HepG2 (cell line): ENCODE measurements around the gene TSSK3. TPM values are rescaled to one million over a fixed set of nuclear protein-coding genes. Genes with fewer than 3 reads are reported as not detected.
A peak's percentile ranks its signal among the peaks of the same experiment; 100 is the strongest.

Source experiments
- ARID4A ChIP-seq: sonication (generic); formaldehyde crosslinking; IDR thresholded peaks from 2 replicates; pipeline ENCODE4 v1.5.0; 2020; ENCODE audit warnings: mild to moderate bottlenecking, missing genetic modification reagents, borderline replicate concordance
- ETV6 ChIP-seq: sonication (generic); formaldehyde crosslinking; conservative IDR thresholded peaks from 2 replicates; pipeline ENCODE4 v1.4.0; 2020; ENCODE audit warnings: missing genetic modification reagents
- HIC2 ChIP-seq: sonication (generic); formaldehyde crosslinking; IDR thresholded peaks from 2 replicates; pipeline ENCODE4 v1.9.0; 2022; ENCODE audit warnings: low read depth, missing genetic modification reagents
- HMGA1 ChIP-seq: sonication (generic); formaldehyde crosslinking; conservative IDR thresholded peaks from 2 replicates; pipeline ENCODE4 v1.4.0; 2020; ENCODE audit warnings: missing genetic modification reagents
- HNF4A ChIP-seq: sonication (generic); formaldehyde crosslinking; IDR thresholded peaks from 2 replicates; pipeline ENCODE4 v1.4.0; 2020; ENCODE audit warnings: missing genetic modification reagents
- IRF9 ChIP-seq: sonication (generic); formaldehyde crosslinking; IDR thresholded peaks from 2 replicates; pipeline ENCODE4 v1.8.0; 2022; ENCODE audit warnings: missing genetic modification reagents, mild to moderate bottlenecking, borderline replicate concordance
- NR2F6 ChIP-seq, 2 experiments: IDR thresholded peaks; 2 replicates each; pipeline ENCODE4 v1.6.1; 2016; ENCODE audit warnings: antibody characterized with exemption in 1 of 2, mild to moderate bottlenecking in 1 of 2
- RARA ChIP-seq: IDR thresholded peaks from 2 replicates; pipeline ENCODE4 v1.6.1; 2016; ENCODE audit warnings: missing genetic modification reagents, missing compliant biosample characterization
- SMC3 ChIP-seq: IDR thresholded peaks from 2 replicates; pipeline ENCODE4 v1.6.1; 2011; ENCODE audit warnings: low read length, improper control_type of control experiment
- SOX13 ChIP-seq, 3 experiments: fragments of 450-650 bp in 1 of 3; sonication (generic) in 1 of 3; formaldehyde crosslinking in 1 of 3; IDR thresholded peaks in 2 of 3; conservative IDR thresholded peaks in 1 of 3; 2 replicates each; pipeline versions ENCODE4 v1.5.0 to v1.6.1; 2016 to 2020; ENCODE audit warnings: antibody characterized with exemption in 1 of 3, mild to moderate bottlenecking in 1 of 3, missing compliant biosample characterization in 1 of 3, missing genetic modification reagents in 1 of 3, moderate library complexity in 1 of 3
- STAT5B ChIP-seq: sonication (generic); formaldehyde crosslinking; IDR thresholded peaks from 2 replicates; pipeline ENCODE4 v1.4.0; 2020; ENCODE audit warnings: missing genetic modification reagents
- SYNCRIP ChIP-seq: fragments of 200-400 bp; formaldehyde crosslinking; IDR thresholded peaks from 2 replicates; pipeline ENCODE4 v1.6.1; 2018; ENCODE audit warnings: mild to moderate bottlenecking, low read depth, low read length; ENCODE audit not compliant: insufficient read depth
- TBL1XR1 ChIP-seq: fragments of 150-350 bp; IDR thresholded peaks from 2 replicates; pipeline ENCODE4 v1.6.1; 2014; ENCODE audit warnings: borderline replicate concordance, low read length; ENCODE audit not compliant: partially characterized antibody
- U2AF1 ChIP-seq: fragments of 200-400 bp; formaldehyde crosslinking; optimal IDR thresholded peaks from 2 replicates; pipeline ENCODE3; 2017; ENCODE audit warnings: mild to moderate bottlenecking, low read depth, low read length
- ZBTB21 ChIP-seq: sonication (generic); formaldehyde crosslinking; IDR thresholded peaks from 2 replicates; pipeline ENCODE4 v1.4.0; 2020; ENCODE audit warnings: missing genetic modification reagents
- ZFP36L1 ChIP-seq: sonication (generic); formaldehyde crosslinking; IDR thresholded peaks from 2 replicates; pipeline ENCODE4 v1.8.0; 2022; ENCODE audit warnings: mild to moderate bottlenecking, missing genetic modification reagents, moderate library complexity
- ZNF10 ChIP-seq: sonication (generic); formaldehyde crosslinking; IDR thresholded peaks from 2 replicates; pipeline ENCODE4 v1.4.0; 2020; ENCODE audit warnings: mild to moderate bottlenecking, low read depth, missing genetic modification reagents, borderline replicate concordance
- ZNF24 ChIP-seq: fragments of 450-650 bp; IDR thresholded peaks from 2 replicates; pipeline ENCODE4 v1.6.1; 2017; ENCODE audit warnings: antibody characterized with exemption, mild to moderate bottlenecking
- ZNF441 ChIP-seq: sonication (generic); formaldehyde crosslinking; IDR thresholded peaks from 2 replicates; pipeline ENCODE4 v1.7.0; 2021; ENCODE audit warnings: missing genetic modification reagents, borderline replicate concordance
- ZNF878 ChIP-seq: sonication (generic); formaldehyde crosslinking; IDR thresholded peaks from 2 replicates; pipeline ENCODE4 v1.8.1; 2023; ENCODE audit warnings: mild to moderate bottlenecking, missing genetic modification reagents, moderate library complexity
- polyA plus RNA-seq, 8 experiments: library from polyadenylated mRNA; depleted of rRNA in 3 of 8; stranded (reverse) in 7 of 8; unstranded in 1 of 8; fragments of >200 nt; fragmentation: Illumina TruSeq in 4 of 8; extraction: Trizol in 4 of 8; gene quantifications; 2 replicates each; pipeline versions ENCODE4 v1.2.1 to v1.2.3, GENCODE V29; 2011 to 2016; ENCODE audit warnings: low read depth in 4 of 8, missing spikeins in 1 of 8, mixed read lengths in 1 of 8; ENCODE audit not compliant: insufficient read depth in 1 of 8
- total RNA-seq, 5 experiments: library from RNA; depleted of rRNA; stranded (reverse); fragments of >200 nt; fragmentation: Illumina TruSeq; extraction: Trizol; gene quantifications; 2 replicates each; pipeline ENCODE4 v1.2.3, GENCODE V29; 2016; ENCODE audit warnings: low read depth in 1 of 5

TSSK3 gene
- total and polyA plus RNA-seq, 2 of the 13 experiments (the other 11 are each of a cell fraction or from before 2014, with no cell fraction given) = 1.0 to 1.1 TPM

GRCh38 chr1:32413507-32414185, 51.3 kb downstream of the TSSK3 start (continued):
- TF ChIP-seq ARID4A (CRISPR knock-in tag) (peak; percentile 61; the same call in 1 of the 2 replicates), ZNF10 (CRISPR knock-in tag) (no peak), ZNF878 (CRISPR knock-in tag) (no peak), U2AF1 (no peak), STAT5B (no peak), SYNCRIP (no peak), ETV6 (no peak), ZNF24 (no peak), SOX13 (IDR thresholded peaks at IDR 0.05) (no peak), SOX13 (CRISPR knock-in tag; conservative IDR thresholded peaks at IDR 0.05 in 1 of 2, IDR thresholded peaks at IDR 0.05 in 1 of 2) (peak in 1 of 2 experiments; percentile 36; a peak in 1 of 4 replicates), SMC3 (peak; percentile 97), HIC2 (no peak), TBL1XR1 (no peak), ZFP36L1 (no peak), HNF4A (CRISPR knock-in tag) (peak; percentile 24; the same call in 1 of the 2 replicates), RARA (CRISPR knock-in tag) (peak; percentile 19; the same call in 1 of the 2 replicates), NR2F6 (IDR thresholded peaks at IDR 0.05) (no peak), NR2F6 (CRISPR knock-in tag; IDR thresholded peaks at IDR 0.05) (peak; percentile 42; the same call in 1 of the 2 replicates), ZBTB21 (CRISPR knock-in tag) (no peak), HMGA1 (CRISPR knock-in tag) (no peak), IRF9 (no peak), ZNF441 (CRISPR knock-in tag) (no peak)
